HG02884 (cell line): ENCODE results near the gene LINC00632.
"Not testable (repeated sequence)": the region's sequence is repeated elsewhere in the genome, so short reads cannot be mapped to it uniquely, and the experiment has no call there.

ENCODE experiments used
- ATAC-seq: cut with Tn5 transposase; IDR thresholded peaks from one replicate; pipeline ENCODE4 v1.9.1; 2021; ENCODE audit warnings: mild to moderate bottlenecking, moderate library complexity; ENCODE audit not compliant: unreplicated experiment

LINC00632 gene

DNA sequence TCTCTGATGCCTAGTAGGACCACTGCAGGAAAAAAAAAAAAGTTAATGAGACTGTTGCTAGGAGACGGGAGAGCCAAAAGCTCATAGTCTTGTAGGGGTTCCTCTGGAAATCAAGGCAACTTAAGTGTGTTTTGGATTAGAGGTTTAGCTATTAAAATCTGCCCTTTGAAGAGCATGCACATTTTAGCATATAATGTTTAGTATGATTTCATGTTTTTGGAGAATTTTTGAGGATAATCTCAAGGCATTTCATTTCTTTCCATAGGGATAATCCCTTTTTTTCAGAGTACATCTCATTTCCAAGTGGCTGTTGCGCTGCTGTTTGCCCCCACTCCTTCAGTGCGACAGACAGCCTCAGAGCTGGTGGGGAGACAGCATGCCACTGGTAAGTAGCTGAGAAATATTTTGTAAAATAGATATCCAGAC is at the start of gene LINC00632:
LINC00632 (plus strand) TSS at position 339 of the 426 bp plus-strand sequence.
- ATAC-seq = no peak

DNA sequence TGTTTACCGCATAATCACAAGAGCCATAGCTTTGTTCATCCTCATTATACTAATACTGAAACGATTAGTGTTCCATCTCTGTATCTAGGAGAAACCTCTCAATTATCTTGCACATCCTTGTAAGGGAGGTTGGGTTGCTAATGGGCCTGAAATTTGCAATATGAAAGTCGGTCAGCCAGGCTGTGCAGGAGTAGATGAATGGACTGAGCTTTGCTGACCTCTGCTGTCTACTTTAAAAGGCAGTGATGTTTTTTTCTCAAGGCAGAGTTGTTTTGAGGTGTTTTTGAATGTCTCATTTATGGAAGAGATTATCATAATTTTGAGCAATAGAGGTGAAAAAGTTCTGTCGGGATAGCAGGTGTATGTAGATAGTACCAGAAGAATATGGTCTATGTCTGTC is 47.9 kb upstream of the LINC00632 start:
- no peak for ATAC-seq

DNA sequence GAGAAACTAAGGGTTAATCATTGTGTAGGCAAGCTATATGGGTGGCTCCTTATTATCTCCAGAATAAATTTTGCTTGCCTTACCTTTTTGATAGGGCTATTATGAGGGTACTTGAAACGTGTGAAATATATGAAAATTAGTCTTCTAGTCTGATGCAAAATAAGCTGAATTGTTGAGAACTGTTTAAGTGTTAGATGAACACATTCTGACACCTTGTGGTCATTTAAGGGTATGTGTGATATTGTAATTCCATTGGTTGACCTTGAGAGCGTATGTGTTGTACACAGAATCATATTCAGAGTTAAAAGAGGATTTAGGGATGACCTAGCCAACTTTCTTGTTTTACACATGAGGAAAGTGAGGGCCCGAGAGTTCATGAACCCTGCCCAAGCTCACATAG is 44.6 kb upstream of the LINC00632 start:
- no peak for ATAC-seq

DNA sequence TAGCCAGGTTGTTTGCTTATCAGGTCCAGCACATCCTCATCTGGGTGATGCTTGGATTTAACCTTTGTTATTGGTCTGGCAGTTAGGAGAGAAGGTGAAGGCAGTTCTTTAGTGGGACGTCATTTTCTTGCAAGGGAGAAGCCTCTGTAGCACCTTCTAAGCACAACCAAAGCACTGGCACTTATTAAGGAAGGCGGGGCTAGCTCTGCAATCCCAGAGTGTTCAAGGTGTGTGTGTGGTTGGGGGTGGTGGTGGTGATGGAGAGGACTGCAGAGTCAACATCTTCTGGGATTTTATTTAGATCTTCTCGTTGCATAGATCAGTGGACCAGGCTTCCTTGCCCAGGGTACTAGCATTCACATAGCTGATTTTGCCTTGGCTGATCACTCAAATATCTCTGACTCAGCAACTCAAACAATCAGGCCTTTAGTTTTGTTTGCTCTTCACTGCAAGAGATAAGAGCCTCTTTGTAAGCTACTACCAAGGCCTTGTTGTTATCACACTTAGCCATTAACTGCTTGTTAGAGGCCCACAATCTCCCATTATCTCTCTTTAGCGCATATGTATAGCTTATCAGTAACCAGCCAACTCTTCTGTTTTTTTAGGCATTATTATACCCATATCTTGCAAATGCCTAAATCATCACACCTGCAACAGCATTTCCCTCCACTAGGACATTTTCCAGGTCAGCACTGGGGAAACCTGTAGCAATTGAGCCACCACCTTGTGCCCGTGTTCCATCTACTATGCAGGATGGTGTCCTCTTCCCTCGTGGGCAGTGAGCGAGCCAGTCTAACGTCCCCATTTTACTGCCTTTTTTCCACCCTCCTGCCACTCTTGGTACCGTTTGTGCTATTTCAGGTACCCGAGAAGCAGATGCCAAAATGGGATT is 36.5 kb upstream of the LINC00632 start:
- ATAC-seq = no peak

DNA sequence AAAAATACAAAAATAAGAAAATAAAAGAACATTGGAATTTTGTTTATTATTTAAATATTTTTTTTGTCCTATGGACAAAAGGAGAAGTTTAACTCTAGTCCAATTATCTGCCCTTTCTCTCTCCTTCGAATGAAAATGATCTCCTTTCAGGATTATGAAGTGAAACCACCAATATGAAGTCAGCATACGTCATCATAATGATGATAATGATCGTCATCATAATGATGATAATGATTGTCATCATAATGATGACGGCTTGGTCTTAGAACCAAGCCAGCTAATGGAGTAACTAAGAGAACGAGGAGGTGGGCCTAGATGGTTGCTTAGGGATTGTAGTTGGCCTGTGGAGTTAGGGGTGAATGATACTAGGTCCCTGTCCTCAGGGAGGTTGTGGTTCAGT is 21.9 kb upstream of the LINC00632 start:
- ATAC-seq = no peak

DNA sequence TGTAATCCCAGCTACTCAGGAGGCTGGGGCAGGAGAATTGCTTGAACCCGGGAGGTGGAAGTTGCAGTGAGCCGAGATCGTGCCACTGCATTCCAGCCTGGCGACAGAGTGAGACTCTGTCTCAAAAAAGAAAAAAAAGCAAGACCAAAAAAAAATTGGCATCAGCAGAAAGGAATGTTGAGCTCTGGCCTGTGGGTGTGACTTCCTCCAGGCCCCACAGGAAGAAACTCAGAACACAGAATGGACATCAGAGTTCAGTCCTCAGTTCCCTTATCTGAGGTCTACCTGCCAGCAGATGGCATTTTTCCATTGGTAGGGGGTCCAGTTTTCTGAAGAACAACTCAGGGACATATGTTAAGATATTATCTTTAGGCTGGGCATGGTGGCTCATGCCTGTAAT is 18.0 kb upstream of the LINC00632 start:
- ATAC-seq = not testable (repeated sequence)

DNA sequence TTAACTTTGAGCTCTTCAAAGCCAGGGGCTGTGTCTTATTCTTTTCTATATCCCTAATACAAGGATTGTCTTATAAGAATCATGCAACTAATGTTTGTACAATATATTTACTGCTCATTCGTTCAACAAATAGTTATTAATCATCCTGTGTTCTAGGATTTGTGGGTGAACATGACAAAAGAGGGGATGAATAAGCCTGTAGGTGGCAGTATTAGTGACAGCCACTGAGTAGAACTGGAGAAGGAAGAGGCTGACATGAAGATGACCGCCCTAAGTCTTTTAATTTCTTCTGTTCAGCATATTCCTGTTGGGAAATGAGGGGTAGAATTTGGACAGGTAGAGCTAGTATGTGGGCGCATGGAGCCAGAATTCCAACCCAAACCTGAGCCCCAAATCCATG is 11.9 kb upstream of the LINC00632 start:
- no peak for ATAC-seq

DNA sequence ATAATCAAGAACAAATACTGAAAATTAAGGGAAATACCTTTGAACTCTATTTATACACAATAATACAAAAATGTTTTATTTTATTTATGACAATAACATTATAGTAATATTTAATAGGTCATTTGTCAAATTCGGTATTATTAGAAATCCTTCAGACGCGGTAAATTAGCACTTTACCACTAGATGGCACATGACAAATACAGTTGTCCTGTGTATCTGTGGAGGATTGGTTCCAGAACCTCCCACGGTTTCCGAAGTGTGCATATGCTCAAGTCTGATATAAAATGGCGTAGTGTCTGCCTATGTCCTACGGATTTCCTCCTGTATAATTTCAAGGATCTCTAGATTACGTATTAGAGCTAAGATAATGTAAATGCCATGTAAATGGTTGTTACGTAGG is 8.1 kb upstream of the LINC00632 start:
- ATAC-seq = peak; percentile 66

DNA sequence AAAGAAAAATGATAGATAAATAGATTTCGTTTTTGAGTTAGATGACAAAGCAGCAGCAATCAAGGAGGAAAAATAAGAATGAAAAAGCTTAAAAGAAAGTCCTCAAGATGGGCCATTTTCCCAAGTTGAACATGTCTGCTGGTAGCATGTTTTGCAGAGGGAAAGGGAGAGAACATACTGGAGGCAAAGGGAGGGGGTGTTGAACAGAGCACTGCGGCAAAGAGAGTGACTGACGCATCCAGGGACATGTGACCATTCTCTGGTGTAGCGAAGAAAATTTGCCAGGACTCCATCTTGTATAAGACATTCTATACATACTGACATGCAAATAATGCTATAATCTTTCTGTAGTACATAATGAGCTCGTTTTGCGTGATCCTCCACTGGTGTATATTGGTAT is 1.2 kb downstream of the LINC00632 start:
- ATAC-seq = no peak

DNA sequence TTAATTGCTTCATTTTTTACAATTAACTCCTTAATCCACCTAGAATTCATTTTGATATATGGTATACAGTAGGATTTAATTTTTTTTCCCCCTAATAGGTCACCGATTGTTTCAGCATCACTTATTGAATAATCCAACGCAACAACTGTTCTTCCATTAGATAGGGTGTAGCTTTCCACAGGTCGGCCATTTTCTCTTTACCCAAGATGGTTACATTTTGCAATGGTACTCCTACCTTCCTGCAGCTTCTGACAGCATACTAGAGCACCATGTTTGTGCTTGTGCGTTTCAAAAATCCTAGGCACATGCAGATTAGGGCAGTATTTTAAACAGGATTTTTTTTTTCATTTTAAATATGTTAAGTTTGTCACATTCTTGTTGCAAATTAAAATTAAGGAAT is 2.3 kb downstream of the LINC00632 start:
- ATAC-seq = no peak

DNA sequence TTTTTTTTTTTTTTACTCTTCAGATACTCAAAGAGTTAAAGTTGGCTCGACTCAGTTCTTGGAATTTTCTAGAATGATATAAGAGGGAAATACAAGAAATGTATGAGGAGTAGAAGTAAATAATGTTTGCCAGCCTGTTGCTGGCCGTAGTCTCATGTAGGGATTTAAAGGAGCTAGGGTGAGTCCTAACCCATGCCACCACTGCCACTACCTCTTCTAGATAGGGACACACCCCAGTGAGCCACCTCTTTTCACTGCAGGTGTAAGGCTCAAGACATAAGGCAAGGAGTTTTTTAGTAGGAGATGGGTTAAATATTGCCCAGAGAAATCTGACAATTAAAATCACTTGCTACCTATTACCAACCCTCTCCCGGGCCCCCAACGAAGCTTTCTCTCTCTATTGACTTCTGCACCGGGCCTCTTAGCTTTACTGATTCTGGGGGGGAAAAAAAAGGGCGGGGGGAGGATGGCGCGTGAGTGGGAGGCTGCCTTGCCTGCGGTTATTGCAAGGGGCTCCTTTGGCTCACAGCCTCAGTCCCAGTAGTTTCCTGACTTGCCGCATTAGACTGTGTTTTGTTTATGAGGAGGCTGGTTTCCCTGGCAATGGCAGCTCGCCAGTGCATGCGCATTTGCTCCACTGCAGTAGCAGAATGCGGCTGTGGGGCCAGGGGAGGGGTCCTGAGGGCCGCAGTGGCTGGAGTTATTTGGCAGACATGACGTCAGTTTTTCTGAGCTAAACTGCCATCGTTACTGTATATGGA is 3.0 kb downstream of the LINC00632 start:
- ATAC-seq = peak; percentile 54

DNA sequence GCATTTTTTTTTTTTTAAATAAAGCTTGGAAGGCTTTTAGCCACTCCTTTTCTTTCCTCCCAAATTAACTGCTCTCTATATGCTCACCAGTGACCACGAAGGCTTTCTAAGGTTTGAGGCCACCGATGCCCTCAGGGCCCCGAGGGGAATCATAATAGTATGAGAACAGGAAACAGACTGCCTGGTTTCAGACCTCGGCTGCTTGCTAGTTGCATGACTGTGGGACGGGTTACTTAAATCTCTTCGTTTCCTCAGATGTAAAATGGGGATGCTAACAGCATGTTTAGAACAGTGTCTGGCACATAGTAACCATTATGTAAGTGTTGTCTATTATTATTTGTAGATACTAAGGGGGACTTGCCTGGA is 3.6 kb downstream of the LINC00632 start:
- ATAC-seq = peak; percentile 42

DNA sequence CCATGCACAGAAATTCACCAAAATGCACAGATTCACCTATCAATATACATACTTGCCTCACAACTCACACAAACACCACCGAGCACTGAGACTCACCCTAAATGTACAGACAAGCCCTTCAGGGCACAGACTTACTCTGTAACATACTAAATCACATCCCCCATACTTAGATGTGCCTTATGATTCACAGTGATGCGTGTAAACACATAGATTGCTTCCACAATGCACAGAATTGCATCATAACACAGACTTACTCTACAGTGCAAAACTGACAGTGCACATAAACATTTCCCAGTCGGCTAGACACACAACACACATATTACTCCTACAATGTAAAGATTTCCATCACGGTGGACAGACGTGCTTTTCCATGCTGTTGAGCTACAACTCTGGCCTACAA is 6.2 kb downstream of the LINC00632 start:
- no peak for ATAC-seq

DNA sequence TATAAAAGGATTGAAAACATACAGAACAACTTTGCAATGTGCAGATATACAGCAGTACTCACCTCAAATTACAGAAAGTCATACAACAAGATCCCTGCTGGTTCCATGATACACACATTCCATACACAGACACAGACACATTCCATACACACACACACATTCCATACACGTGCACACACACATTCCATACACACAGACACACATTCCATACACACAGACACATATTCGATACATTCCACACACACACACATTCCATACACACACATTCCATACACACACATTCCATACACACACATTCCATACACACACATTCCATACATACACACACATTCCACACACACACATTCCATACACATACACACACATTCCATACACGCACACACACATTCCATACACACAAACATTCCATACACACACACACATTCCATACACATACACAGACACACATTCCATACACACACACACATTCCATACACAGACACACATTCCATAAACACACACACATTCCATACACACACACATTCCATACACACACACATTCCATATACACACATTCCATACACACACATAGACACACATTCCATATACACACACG is 13.7 kb downstream of the LINC00632 start:
- ATAC-seq = no peak

DNA sequence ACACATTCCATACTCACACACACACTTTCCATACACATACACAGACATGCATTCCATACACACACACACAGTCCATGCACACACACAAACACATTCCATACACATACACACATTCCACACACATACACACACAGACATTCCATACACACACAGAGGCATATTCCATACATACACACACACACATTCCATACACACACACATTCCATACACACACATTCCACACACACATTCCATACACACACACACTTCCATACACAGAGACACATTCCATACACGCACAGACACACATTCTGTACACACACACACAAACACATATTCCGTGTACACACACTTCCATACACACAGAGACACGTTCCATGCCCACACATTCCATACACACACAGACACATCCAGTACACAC is 14.8 kb downstream of the LINC00632 start:
- no peak for ATAC-seq

DNA sequence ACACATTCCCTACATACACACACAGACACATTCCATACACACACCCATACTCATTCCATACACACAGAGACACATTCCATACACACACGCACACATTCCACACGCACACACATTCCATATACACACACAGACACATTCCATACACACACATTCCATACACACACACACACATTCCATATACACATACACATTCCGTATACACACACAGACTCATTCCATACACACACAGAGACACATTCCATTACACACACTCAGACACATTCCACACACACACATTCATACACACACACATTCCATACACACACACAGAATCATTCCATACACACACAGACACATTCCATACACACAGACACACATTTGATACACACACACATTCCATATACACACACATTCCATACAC is 15.2 kb downstream of the LINC00632 start:
- no peak for ATAC-seq

DNA sequence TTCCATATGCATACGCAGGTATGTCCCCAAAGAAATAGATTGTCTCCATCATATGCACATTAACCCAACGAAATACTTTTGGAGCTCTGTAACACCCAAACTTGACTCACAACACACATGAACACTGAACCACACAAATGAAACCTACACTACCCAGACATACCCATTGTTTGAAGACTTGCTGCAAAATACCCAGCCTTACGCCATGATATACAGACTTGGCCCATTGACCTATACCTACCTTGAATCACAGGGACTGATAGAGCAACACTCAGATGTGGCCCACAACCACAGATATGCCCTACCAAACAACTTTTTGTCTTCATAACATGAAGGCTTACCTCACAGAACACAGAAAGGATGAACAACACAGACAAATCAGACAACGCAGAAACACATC is 15.9 kb downstream of the LINC00632 start:
- ATAC-seq = no peak

DNA sequence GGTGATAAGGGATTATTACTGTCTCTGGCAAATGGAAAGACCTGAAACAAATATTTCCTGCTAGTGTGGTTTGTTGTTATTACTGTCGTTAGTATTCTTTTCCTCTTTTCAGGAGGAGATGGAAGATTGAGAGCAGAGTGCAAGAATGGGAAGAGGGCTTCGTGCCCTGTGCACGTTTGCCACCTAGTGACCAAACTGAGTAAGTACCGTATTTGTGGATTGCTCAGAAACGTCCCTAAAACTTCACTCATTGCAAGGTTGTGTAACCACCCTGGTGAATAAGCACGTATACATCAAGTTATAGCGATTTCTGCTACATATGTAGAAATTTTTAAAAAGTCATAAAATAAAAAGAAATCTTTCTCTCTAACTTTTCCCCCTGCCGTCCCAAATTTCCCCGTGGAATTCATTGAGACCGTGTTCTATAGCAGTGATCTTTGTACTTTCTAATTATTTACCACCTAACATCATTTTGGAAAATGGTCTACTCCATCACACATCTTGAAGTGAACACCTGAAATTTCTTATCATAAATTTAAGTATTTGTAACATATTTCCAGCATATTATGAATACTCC is 24.3 kb downstream of the LINC00632 start:
- ATAC-seq = peak; percentile 90

DNA sequence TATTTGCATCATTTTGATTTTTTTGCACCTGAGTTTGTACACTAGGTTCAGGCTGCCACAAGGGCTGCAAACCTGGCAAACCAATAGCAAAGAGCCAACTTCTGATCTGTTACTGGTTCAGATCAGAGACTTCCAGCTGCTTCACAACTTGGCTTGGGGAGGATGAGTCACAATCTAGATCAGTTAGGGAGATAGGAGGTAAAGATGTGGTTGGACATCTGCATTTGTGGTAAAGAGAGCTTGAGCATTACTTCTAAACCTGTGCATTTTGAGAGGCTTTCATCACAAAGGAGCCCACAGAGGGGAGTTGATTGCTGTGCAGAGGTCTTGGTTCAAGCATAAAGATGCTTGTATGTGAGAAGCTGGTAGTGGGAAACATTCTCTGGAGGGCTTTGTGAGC is 34.5 kb downstream of the LINC00632 start:
- ATAC-seq = no peak

DNA sequence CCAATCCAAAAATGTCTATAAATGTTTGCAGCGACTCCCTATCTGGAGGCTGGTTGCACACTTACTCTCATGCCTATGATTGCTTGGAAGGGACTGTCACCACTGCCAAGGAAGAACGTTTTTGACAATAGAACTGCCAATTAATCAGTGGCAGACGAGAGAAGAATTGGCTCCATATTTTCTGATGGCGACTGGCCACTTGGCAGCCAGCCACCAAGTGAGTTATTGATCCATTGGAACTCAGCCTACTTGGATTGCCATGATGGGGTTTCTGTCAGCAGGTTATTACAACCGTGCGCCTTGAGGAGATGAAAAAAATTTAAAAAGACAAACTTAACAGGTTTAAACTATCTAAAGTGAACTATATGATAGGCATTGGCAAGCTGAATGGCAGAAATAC is 47.4 kb downstream of the LINC00632 start:
- no peak for ATAC-seq

DNA sequence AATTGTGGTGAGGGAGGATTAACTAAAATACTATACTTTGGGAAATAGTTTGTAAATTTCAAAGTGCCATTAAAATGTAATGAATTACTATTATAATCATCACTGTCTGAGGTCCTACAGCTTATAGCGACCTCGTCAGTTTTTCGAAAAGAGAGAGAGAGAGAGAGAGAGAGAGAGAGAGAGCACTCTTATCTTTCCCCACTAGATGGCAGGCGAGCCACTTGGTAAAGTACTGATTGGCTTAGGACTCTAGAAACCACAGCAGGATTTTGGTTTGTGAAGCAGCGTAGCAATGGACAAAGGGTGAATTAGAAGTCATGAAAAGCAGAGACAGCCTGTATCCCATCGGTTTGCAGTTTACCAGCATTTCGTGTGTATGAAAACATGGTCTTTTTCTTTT is 52.5 kb downstream of the LINC00632 start:
- ATAC-seq = peak; percentile 73
